Measurements from ENCODE around the gene AFDN.
"Not testable (repeated sequence)": the region's sequence is repeated elsewhere in the genome, so short reads cannot be mapped to it uniquely, and the experiment has no call there.

Gene AFDN

DNA sequence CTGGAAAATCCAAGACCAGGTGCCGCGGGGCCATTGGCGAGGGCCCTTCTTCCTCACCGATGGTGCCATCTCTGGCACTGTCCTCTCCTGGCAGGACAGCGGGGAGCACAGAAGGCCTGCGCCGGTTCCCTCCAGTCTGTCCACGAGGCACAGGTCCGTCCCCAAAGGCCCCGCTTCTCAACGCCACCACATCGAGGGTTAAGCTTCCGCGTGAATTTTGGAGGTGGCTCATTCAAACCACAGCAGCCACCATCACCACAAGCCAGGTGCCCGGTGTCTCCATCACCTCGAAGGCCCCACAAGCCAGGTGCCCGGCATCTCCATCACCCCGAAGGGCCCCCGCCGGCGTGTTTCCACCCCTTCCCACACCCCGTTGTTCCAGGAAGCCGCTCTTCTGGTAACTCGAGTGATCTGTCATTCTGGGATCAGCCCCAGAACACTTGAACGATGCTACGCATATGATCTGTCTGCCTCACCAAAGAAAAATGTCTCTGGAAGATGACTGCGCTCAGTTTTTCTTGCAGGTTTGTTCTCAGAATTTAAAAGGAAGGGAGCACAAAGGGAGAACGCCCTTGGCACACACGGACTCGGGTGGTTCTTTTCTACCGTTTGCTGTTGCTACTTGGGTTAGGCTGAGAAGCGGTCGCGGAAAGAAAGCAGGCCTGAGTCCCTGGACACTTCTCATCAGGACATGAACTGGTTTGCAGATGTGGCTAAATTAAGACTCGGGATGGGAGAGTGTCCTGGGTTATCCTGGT lies 160.9 kb downstream of the AFDN start:
- DNase-seq: no peak

- DNase-seq: no peak
Observed at GRCh38 chr6:167988154-167988495, 161.4 kb downstream of the AFDN start.

DNA sequence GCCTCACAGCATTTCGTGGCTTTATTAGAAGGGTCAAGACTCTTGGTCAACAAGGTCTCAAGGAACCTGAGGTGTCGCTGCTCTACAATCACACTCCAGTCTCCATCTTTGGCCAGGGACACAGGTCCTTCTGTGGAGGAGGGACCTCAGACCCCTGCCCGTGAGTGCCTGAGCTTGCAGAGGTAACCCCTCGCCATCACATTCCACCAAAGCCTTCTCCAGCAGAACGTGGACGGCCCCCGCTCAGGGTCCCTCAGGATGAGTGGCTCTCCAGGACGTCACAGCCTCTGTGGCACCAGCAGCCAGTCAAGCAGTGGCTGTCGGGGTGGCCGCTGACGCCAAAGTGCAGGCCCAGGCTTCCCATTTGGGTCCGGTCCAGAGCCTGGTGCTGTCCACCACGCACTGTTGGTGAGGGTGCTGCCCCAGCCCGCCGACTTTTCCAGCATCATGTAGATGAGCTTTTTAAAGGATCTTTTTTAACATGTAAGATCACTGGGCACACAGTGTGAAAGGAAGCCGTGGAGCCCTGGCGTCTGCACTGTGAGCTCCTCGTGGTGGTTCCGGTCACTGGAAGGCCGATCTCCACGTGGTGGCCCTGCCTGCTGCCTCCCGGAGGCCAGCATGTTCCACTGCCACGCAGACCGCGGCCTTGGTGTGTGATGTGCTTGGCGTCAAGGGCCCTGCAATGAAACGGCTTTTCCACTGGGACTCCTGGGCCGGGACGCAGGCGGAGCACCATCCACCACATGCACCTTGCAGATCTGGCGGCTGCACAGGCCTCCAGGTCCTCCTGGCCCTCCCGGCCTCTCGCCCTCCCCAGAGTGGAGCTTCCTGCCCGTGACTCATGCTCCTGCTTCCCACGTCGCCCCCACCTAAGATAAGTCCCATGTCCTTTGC lies 162.5 kb downstream of the AFDN start:
- no peak for DNase-seq

GRCh38 chr6:167990016-167990945 lies 163.6 kb downstream of the AFDN start:
- DNase-seq: no peak

DNA sequence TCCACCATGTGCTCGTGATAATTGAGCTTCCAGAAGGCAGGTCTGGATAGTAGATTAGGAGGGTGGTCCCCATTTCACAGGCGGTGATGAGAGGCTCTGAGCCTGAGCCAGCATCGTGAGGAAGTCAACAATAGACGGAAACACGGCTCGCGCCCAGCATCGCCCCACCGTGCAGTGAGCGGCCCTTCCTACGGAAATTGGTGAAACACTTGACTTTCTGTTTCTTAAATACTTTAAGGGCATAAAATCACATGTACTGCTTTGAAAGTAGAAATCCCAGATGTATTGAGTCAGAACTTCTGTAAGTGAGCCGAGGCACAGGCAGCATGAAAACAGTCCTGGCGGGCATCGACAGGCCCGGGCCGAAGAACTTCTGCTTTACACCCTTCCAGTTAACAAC lies 166.5 kb downstream of the AFDN start:
- DNase-seq: no peak

- DNase-seq: no peak
Observed at GRCh38 chr6:167993831-167994230, 167.1 kb downstream of the AFDN start.

DNA sequence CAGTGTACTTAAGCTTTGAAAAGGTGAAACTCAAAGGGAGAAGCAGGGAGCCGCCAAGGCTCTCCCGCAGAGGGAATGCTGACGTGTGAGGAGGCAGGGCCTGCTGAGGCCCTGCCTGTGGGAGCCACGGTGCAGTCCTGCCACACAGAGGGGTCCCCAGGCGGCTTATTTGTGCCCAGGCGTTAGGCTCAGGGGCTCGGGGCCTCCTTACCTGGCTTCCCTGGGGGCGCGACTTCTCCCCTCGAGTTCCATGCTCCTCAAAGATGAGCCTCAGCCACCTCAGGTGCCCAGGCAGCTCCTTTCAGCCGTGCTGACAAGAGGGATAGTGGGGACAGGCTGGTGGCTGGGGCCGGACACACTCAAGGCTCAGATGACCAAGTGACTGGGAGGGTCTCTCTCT lies 168.6 kb downstream of the AFDN start:
- DNase-seq: no peak

DNA sequence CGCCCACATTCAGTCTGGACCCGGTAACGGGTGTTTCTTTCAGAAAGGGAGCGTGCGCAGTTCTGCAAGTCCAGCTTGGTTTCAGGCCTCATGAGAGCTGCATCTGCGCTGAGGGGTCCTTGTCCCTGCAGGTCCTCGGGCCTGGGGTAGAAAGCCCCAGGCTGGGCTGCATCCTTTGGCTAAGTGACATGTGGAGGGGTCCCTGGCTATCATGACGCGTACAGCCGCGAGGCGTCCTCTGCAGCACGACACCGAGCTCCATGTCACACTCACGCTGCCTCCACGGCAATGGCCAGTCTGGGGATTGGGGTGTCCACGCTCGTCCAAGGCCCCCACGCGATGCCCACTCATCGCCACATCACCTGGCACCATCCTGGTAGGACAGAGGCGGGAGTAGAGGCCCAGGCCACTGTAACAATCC lies 169.0 kb downstream of the AFDN start:
- DNase-seq: no peak

DNA sequence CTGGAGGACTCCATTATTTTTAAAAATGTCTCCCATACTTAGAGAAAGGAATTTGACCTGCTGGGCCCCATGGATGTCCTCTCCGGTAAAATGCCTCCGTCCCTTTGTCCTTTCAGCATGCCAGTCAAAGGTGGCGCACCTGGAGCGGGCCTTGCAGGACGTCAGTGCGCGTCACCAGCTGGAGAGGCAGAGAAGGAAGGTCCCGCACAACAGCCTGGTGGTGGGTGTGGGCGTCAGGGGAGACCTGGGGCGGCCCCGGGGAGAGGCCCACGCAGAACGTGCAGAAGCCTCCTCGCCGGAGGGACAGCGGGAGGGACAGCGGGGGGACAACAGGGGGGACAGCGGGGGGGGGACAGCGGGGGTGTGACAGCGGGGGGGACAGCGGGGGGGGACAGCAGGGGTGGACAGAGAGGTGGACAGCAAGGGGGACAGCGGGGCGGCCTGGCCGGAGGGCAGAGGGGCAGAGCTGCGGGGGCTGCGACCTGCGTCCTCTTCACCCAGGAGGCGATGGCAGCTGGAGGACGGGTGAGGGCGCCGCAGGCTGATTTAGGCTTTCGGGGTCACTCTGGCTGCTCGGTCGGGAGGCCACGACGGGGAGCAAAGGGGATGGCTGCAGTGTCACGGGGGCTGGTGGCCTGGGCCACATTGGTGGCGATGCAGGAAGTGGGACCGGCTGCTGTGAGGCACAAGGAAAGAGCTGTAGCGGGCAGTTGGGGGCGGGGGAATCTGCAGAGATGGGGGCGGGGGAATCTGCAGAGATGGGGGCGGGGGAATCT lies 169.9 kb downstream of the AFDN start:
- no peak for DNase-seq

GRCh38 chr6:167997642-167998041 lies 170.9 kb downstream of the AFDN start, which contains the start of gene KIF25:
KIF25 (plus strand) TSS chr6:167997671; CDS start chr6:168029586, 31,915 bp downstream.
- DNase-seq: no peak

- no peak for DNase-seq
Observed at GRCh38 chr6:167998215-167998614, 171.5 kb downstream of the AFDN start.

DNA sequence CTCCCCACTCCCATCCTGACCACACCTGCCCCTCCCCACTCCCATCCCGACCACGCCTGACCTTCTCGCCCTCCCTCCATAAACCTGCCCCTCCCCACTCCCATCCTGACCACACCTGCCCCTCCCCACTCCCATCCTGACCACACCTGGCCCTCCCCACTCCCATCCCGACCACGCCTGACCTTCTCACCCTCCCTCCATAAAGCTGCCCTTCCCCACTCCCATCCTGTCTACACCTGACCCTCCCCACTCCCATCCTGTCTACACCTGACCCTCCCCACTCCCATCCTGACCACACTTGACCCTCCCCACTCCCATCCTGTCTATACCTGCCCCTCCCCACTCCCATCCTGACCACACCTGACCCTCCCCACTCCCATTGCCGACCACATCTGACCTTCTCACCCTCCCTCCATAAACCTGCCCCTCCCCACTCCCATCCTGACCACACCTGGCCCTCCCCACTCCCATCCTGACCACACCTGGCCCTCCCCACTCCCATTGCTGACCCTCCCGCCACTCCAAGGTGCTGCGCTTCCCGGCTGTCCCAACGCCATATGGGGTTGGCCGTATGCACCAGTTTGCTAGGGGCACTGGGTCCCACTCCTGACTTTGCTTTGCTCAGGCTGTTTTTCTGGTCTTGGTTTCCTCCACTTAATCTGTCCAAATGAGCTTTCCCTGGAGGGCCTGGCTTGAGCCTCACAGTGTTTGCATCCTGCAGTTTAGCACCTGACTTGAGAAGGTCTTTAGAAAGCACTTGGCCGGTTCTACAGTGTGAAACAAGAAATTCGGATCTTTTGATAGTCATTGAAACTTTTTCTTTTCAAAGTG lies 173.7 kb downstream of the AFDN start:
- no peak for DNase-seq

- DNase-seq: no peak
Observed at GRCh38 chr6:168001029-168001332, 174.3 kb downstream of the AFDN start.

DNA sequence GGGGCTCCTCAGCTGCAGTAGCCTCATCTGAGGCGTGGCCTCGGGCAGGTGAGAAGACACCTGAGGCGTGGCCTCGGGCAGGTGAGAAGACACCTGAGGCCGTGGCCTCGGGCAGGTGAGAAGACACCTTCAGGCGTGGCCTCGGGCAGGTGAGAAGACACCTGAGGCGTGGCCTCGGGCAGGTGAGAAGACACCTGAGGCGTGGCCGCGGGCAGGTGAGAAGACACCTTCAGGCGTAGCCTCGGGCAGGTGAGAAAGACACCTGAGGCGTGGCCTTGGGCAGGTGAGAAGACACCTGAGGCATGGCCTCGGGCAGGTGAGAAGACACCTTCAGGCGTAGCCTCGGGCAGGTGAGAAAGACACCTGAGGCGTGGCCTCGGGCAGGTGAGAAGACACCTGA lies 174.8 kb downstream of the AFDN start:
- not testable (repeated sequence) for DNase-seq

- no peak for DNase-seq
Observed at GRCh38 chr6:168002804-168003203, 176.1 kb downstream of the AFDN start.

- DNase-seq: no peak
Observed at GRCh38 chr6:168004023-168004422, 177.3 kb downstream of the AFDN start.

GRCh38 chr6:168004945-168005344 lies 178.2 kb downstream of the AFDN start:
- no peak for DNase-seq

DNA sequence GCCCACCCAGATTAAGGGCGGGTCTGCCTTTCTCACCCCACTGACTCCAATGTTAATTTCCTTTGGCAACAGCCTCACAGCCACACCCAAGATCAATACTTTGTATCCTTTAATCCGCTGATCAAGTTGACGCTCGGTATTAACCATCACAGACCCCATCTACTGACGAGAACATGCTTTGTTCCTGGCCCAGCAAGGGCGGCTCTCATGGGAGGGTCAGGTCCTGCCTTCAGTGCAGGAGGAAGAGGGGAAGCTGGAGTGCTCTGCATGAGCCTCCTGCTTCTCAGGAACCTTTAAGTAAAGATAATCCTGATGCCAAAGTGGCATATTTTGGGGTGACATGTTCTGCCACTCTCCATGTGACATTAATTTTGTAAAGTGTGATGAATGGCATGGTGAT lies 179.1 kb downstream of the AFDN start:
- no peak for DNase-seq

GRCh38 chr6:168007592-168008338 lies 181.1 kb downstream of the AFDN start:
- no peak for DNase-seq

DNA sequence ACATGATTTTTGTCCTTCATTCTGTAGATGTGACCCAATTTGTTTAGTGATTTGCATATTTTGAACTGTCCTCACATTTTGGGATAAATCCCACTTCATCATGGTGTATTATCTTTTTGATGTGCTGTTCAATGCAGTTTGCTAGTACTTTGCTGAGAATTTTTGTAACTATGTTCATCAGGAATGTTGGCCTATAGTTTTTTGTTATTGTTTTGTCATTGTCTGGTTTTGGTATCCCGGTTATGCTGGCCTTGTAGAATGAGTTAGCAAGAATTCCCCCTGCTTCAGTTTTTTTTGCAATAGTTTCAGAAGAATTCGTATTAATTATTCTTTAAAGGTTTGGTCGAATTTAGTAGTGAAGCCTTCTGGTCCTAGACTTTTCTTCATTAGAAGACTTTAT lies 182.6 kb downstream of the AFDN start:
- no peak for DNase-seq

- no peak for DNase-seq
Observed at GRCh38 chr6:168011291-168011690, 184.6 kb downstream of the AFDN start.

Data from stimulated activated CD4-positive, alpha-beta T cell treated with anti-CD3 and anti-CD28 coated beads, Interleukin-12 subunit alpha, Interleukin-12 subunit beta, amount 100 ng/mL, for 4 hours (primary cell).